Lower lobe of right lung (tissue), 2 donors: ENCODE results near the gene RMDN3. TPM values are rescaled to one million over a fixed set of nuclear protein-coding genes. Genes with fewer than 3 reads are reported as not detected.

Experiments used
- ATAC-seq, 2 donors: fragments of 200-7000 bp; cut with Tn5 transposase; one replicate each; pipeline ENCODE4 v1.9.1; 2020 to 2022; ENCODE audit warnings: mild to moderate bottlenecking in 2 of 2, moderate library complexity in 2 of 2
- DNase-seq: peaks from one replicate; pipeline ENCODE4 v3.0.0-alpha.2; 2020
- H3K27ac ChIP-seq: fragments of 200-600 bp; one replicate; pipeline ENCODE4 v1.8.0; 2022
- H3K27me3 ChIP-seq: fragments of 200-600 bp; one replicate; pipeline ENCODE4 v1.8.0; 2022; ENCODE audit warnings: low read depth
- H3K36me3 ChIP-seq: fragments of 200-600 bp; one replicate; pipeline ENCODE4 v1.8.0; 2022; ENCODE audit warnings: mild to moderate bottlenecking
- H3K4me1 ChIP-seq: fragments of 200-600 bp; one replicate; pipeline ENCODE4 v1.8.0; 2022
- H3K4me3 ChIP-seq: fragments of 200-600 bp; one replicate; pipeline ENCODE4 v1.8.0; 2022; ENCODE audit warnings: mild to moderate bottlenecking
- H3K9me3 ChIP-seq: fragments of 200-600 bp; one replicate; pipeline ENCODE4 v1.8.0; 2022
- CTCF ChIP-seq: fragments of 200-600 bp; IDR thresholded peaks from one replicate; pipeline ENCODE4 v1.8.0; 2022; ENCODE audit warnings: antibody characterized with exemption, mild to moderate bottlenecking
- intact Hi-C: fragments of 100-400 bp; cut with DNase I; formaldehyde crosslinking; loops from one replicate; pipeline ENCODE4 v1.11.0; 2022
- total RNA-seq: library from RNA; stranded (reverse); fragmentation: NEBNext Ultra II Directional; extraction: Animal tissue kit (Norgen Biotek cat#: 25700); gene quantifications from one replicate; pipeline ENCODE4 v1.2.1, GENCODE V29; 2021
- donor health status: DM: no; HTN: yes; CAD: no; lungs with severe emphysema.

The RMDN3 gene
- total RNA-seq, 1 donor from 2014 or later: 101 TPM

- intact Hi-C loops: no loop called here
- no peak for ATAC-seq
- no peaks in the 10 kb centered on the region for H3K27me3 ChIP-seq
- no peaks in the 10 kb centered on the region for H3K9me3 ChIP-seq
- H3K27ac ChIP-seq: no peak overlapping the region
- H3K36me3 ChIP-seq: peaks cover 23% of the 10 kb centered on the region
- H3K4me1 ChIP-seq: peaks cover 27% of the 10 kb centered on the region
- H3K4me3 ChIP-seq: no peak overlapping the region
- no peak for TF ChIP-seq CTCF
- DNase-seq: no peak
Observed at GRCh38 chr15:40796041-40796440, 41.0 kb upstream of the RMDN3 start.

- ATAC-seq (no peak), DNase-seq (no peak)
- H3K36me3 ChIP-seq: peaks cover 21% of the 10 kb centered on the region
- H3K27me3 ChIP-seq: no peaks in the 10 kb centered on the region
- intact Hi-C loops: no loop called here
- H3K9me3 ChIP-seq: no peaks in the 10 kb centered on the region
- no peak for TF ChIP-seq CTCF
- no peak overlapping the region for H3K4me3 ChIP-seq
- no peak overlapping the region for H3K27ac ChIP-seq
- peaks cover 38% of the 10 kb centered on the region for H3K4me1 ChIP-seq
Observed at GRCh38 chr15:40793216-40793989, 38.3 kb upstream of the RMDN3 start.

GRCh38 chr15:40792394-40792793, 37.3 kb upstream of the RMDN3 start:
- no peak overlapping the region for H3K4me3 ChIP-seq
- no peaks in the 10 kb centered on the region for H3K27me3 ChIP-seq
- DNase-seq (no peak), ATAC-seq (no peak)
- TF ChIP-seq CTCF: no peak
- H3K9me3 ChIP-seq: no peaks in the 10 kb centered on the region
- peaks cover 15% of the 10 kb centered on the region for H3K36me3 ChIP-seq
- no peak overlapping the region for H3K27ac ChIP-seq
- intact Hi-C loops: no loop called here
- peaks cover 43% of the 10 kb centered on the region for H3K4me1 ChIP-seq

- Histone ChIP-seq H3K9me3 (no peaks in the 10 kb centered on the region), H3K27me3 (no peaks in the 10 kb centered on the region), H3K36me3 (peaks cover 15% of the 10 kb centered on the region), H3K27ac (no peak overlapping the region), H3K4me1 (peaks cover 45% of the 10 kb centered on the region), H3K4me3 (no peak overlapping the region)
- no peak for TF ChIP-seq CTCF
- ATAC-seq (no peak), DNase-seq (no peak)
- intact Hi-C loops: no loop called here
Observed at GRCh38 chr15:40790718-40791117, 35.7 kb upstream of the RMDN3 start.

GRCh38 chr15:40789999-40790398, 34.9 kb upstream of the RMDN3 start:
- ATAC-seq (peak in 1 of 2 donors; percentile 5), DNase-seq (peak; percentile 47)
- Histone ChIP-seq H3K27ac (peak overlapping the region; percentile 20), H3K27me3 (no peaks in the 10 kb centered on the region), H3K4me3 (no peak overlapping the region), H3K4me1 (peaks cover 39% of the 10 kb centered on the region), H3K9me3 (no peaks in the 10 kb centered on the region), H3K36me3 (peaks cover 15% of the 10 kb centered on the region)
- intact Hi-C loops: no loop called here
- no peak for TF ChIP-seq CTCF
